OCI-LY1 (cell line): ENCODE data around the gene SDHA.
"Not testable (repeated sequence)": the region's sequence is repeated elsewhere in the genome, so short reads cannot be mapped to it uniquely, and the experiment has no call there.

Source experiments
- H2AFZ ChIP-seq: fragments of 200-600 bp; sonication (generic), shearing (Covaris generic); 2 replicates; pipeline ENCODE4 v1.6.0; 2014; ENCODE audit warnings: antibody characterized with exemption, mild to moderate bottlenecking, low read length
- H3F3A ChIP-seq: fragments of 200-600 bp; sonication (generic), shearing (Covaris generic); 2 replicates; pipeline ENCODE4 v1.6.0; 2014; ENCODE audit warnings: mild to moderate bottlenecking, antibody characterized with exemption, low read length, moderate library complexity; ENCODE audit not compliant: insufficient read depth
- H3K27ac ChIP-seq: fragments of 200-600 bp; sonication (generic); 2 replicates; pipeline ENCODE4 v1.5.1; 2014; ENCODE audit warnings: low read length, mixed run types, mild to moderate bottlenecking, low read depth; ENCODE audit not compliant: poor library complexity, severe bottlenecking
- H3K27me3 ChIP-seq: fragments of 200-600 bp; sonication (generic); 2 replicates; pipeline ENCODE4 v1.6.0; 2014; ENCODE audit warnings: antibody characterized with exemption, mild to moderate bottlenecking, low read length, moderate library complexity; ENCODE audit not compliant: insufficient read depth
- H3K36me3 ChIP-seq: fragments of 200-600 bp; sonication (generic); 2 replicates; pipeline ENCODE4 v1.6.1; 2014; ENCODE audit warnings: mild to moderate bottlenecking, antibody characterized with exemption, low read length, moderate library complexity, mixed read lengths; ENCODE audit not compliant: insufficient read depth
- H3K4me1 ChIP-seq: fragments of 200-600 bp; sonication (generic); 2 replicates; pipeline ENCODE4 v1.5.1; 2014; ENCODE audit warnings: mild to moderate bottlenecking, low read length, moderate library complexity; ENCODE audit not compliant: insufficient read depth, severe bottlenecking
- H3K4me2 ChIP-seq: fragments of 200-600 bp; sonication (generic), shearing (Covaris generic); 2 replicates; pipeline ENCODE4 v1.6.1; 2014; ENCODE audit warnings: low read length
- H3K4me3 ChIP-seq: fragments of 200-600 bp; sonication (generic); 2 replicates; pipeline ENCODE4 v1.5.1; 2014; ENCODE audit warnings: low read length, low read depth, mild to moderate bottlenecking, mixed read lengths; ENCODE audit not compliant: poor library complexity, severe bottlenecking
- H3K79me2 ChIP-seq: fragments of 200-600 bp; shearing (Covaris generic); 2 replicates; pipeline ENCODE4 v1.6.1; 2016; ENCODE audit warnings: mixed run types, low read length, mixed read lengths; ENCODE audit not compliant: insufficient read depth
- H3K9ac ChIP-seq: fragments of 200-600 bp; sonication (generic), shearing (Covaris generic); 2 replicates; pipeline ENCODE4 v1.6.1; 2014; ENCODE audit warnings: mild to moderate bottlenecking, low read length, mixed read lengths
- H3K9me2 ChIP-seq: fragments of 200-600 bp; sonication (generic), shearing (Covaris generic); 2 replicates; pipeline ENCODE4 v1.6.1; 2014; ENCODE audit warnings: low read depth, mild to moderate bottlenecking, low read length, mixed read lengths
- H3K9me3 ChIP-seq: fragments of 200-600 bp; shearing (Covaris generic); 2 replicates; pipeline ENCODE4 v1.6.1; 2014; ENCODE audit warnings: low read length, mixed read lengths
- H4K20me1 ChIP-seq: fragments of 200-600 bp; sonication (generic), shearing (Covaris generic); 2 replicates; pipeline ENCODE4 v1.6.0; 2016; ENCODE audit warnings: mild to moderate bottlenecking, low read length; ENCODE audit not compliant: insufficient read depth
- EZH2 ChIP-seq: fragments of 200-600 bp; sonication (generic), shearing (Covaris generic); IDR thresholded peaks from 2 replicates; pipeline ENCODE4 v1.8.0; 2017; ENCODE audit warnings: borderline replicate concordance, mixed run types, mild to moderate bottlenecking, antibody characterized with exemption, low read length, moderate library complexity, mixed read lengths
- TF ChIP-seq, protein P1 (sequence below): fragments of 200-600 bp; sonication (generic), shearing (Covaris generic); IDR thresholded peaks from 2 replicates; pipeline ENCODE4 v1.5.1; 2017; ENCODE audit warnings: mild to moderate bottlenecking, antibody characterized with exemption, low read length, moderate library complexity, mixed read lengths

Gene SDHA

DNA sequence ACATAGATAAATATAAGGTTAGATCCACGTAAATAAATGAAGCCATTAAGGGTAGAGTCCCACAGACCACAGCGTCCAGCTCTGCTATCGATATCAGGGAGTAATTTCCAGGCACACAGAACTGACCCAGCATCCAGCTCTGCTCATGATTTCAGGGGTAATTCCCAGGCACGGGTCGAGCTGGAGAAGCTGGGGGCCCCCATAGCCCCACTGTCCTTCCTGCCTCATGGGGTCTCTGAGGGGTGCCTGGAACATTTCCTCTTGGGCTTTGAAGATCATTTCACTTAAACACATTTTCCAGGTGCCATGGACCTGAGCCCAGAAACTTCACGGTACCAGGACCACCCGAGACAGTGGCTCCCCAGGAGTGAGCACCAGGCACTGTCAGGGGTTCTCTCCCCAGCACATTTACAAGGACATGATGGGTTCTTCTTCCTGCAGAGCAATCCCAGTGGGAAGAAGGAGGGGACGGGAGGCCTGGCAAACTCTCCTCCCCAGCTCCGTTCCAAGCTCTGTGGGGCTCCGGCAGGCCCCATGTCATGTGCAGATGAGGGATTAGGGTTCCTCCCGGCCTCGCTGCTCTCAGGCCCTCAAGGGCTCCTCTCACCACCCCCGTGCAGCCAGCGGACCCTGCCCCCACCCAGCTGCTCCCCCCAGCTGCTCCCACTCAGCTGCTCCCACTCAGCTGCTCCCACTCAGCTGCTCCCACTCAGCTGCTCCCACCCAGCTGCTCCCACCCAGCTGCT lies 80.0 kb downstream of the SDHA start:
- H3K36me3 ChIP-seq, H3K4me3 ChIP-seq, H3K4me2 ChIP-seq, H3K27ac ChIP-seq, H3K79me2 ChIP-seq, H4K20me1 ChIP-seq, H3K9me3 ChIP-seq, H3K27me3 ChIP-seq, H3K9ac ChIP-seq, H3F3A ChIP-seq, H2AFZ ChIP-seq, H3K9me2 ChIP-seq: not testable (repeated sequence)
- H3K4me1 ChIP-seq, result peaks cover 22% of the 10 kb centered on the region

DNA sequence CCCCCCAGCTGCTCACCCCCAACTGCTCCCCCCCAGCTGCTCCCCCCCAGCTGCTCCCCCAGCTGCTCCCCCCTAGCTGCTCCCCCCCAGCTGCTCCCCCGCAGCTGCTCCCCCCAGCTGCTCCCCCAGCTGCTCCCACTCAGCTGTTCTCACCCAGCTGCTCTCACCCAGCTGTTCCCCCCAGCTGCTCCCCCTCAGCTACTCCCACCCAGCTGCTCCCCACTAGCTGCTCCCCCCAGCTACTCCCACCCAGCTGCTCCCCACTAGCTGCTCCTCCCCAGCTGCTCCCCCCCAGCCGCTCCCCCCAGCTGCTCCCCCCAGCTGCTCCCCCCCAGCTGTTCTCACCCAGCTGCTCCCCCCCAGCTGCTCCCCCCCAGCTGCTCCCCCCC lies 80.6 kb downstream of the SDHA start:
- Histone ChIP-seq H3K9me3 (no peaks in the 10 kb centered on the region), H3K9me2 (no peaks in the 10 kb centered on the region), H4K20me1 (no peaks in the 10 kb centered on the region)

DNA sequence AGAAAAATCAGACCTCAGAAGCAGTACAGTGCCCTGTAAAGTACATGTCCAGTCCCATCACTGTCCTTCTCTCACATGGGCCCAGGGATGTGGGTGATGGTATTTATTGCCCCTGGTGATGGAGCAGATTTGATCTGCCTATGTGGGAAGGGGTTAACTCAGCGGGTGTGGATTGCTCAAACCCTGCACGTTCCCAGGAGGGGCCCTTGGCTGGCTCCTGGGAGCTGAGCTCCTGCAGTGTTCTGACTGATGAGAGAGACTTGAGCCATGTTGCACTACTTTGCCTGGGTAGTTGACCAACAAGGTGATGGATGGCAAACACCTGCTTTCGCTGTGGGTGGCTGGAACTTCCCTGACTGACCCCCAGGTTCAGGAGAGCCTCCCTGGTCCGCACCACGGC lies 81.8 kb downstream of the SDHA start:
- H3K4me2 ChIP-seq, H3K9me3 ChIP-seq, H3K4me3 ChIP-seq, H3F3A ChIP-seq, H3K9ac ChIP-seq, H3K27me3 ChIP-seq, H3K79me2 ChIP-seq, H2AFZ ChIP-seq, H3K9me2 ChIP-seq, H3K36me3 ChIP-seq, H3K27ac ChIP-seq, H4K20me1 ChIP-seq: not testable (repeated sequence)
- peaks cover 22% of the 10 kb centered on the region for H3K4me1 ChIP-seq

More for the DNA sequence above, 80.6 kb downstream of the SDHA start:
- Histone ChIP-seq H2AFZ (no peak overlapping the region), H3K79me2 (no peaks in the 10 kb centered on the region), H3K27me3 (no peaks in the 10 kb centered on the region), H3K36me3 (no peaks in the 10 kb centered on the region), H3K4me1 (peaks cover 22% of the 10 kb centered on the region), H3F3A (no peaks in the 10 kb centered on the region), H3K27ac (no peak overlapping the region), H3K4me3 (no peak overlapping the region), H3K4me2 (no peak overlapping the region), H3K9ac (no peak overlapping the region)
- no peak for TF ChIP-seq EZH2
- TF ChIP-seq, protein P1, sequence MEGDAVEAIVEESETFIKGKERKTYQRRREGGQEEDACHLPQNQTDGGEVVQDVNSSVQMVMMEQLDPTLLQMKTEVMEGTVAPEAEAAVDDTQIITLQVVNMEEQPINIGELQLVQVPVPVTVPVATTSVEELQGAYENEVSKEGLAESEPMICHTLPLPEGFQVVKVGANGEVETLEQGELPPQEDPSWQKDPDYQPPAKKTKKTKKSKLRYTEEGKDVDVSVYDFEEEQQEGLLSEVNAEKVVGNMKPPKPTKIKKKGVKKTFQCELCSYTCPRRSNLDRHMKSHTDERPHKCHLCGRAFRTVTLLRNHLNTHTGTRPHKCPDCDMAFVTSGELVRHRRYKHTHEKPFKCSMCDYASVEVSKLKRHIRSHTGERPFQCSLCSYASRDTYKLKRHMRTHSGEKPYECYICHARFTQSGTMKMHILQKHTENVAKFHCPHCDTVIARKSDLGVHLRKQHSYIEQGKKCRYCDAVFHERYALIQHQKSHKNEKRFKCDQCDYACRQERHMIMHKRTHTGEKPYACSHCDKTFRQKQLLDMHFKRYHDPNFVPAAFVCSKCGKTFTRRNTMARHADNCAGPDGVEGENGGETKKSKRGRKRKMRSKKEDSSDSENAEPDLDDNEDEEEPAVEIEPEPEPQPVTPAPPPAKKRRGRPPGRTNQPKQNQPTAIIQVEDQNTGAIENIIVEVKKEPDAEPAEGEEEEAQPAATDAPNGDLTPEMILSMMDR, result no peak

DNA sequence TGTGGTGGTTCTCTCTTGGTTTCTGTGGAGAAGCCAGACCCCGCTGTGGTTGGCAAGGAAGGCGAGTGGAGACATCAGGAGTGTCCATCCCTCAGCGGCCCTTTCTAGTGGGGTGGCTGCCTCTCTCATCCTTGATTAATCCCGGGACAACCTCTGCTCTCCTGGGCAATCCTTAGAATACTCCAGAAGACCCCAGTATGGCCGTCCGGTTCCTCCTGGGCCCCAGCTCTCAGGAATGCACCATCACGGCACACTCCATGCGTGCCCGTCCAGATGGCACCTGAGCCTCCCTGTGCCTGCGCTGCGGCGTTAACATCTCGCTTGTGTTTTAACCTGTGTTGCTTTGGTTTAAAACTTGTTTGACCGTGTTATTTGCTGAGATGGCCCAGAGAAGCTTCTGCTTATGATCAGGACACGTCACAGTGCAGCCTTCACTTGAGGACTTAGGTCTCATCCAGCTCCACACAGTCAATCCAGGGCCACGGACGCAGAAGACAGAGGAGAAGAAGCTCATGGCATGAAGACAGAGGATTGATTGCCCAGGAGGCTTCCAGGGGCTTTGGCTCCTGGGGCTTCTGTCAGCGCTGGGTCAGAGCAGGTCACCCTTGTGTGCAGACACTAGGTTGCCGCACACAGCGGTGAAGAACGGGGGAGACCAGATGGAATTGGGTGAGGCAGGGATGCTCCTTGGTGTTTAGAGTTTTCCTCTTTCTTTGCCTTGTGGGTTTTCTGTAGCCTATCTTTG lies 82.7 kb downstream of the SDHA start:
- H4K20me1 ChIP-seq, H3K9me2 ChIP-seq, H3K27me3 ChIP-seq, H3K9ac ChIP-seq, H3F3A ChIP-seq, H3K4me2 ChIP-seq, H3K36me3 ChIP-seq, H3K9me3 ChIP-seq, H2AFZ ChIP-seq, H3K79me2 ChIP-seq, H3K4me3 ChIP-seq: not testable (repeated sequence)
- Histone ChIP-seq H3K27ac (peak overlapping the region; percentile 45), H3K4me1 (peaks cover 22% of the 10 kb centered on the region)

DNA sequence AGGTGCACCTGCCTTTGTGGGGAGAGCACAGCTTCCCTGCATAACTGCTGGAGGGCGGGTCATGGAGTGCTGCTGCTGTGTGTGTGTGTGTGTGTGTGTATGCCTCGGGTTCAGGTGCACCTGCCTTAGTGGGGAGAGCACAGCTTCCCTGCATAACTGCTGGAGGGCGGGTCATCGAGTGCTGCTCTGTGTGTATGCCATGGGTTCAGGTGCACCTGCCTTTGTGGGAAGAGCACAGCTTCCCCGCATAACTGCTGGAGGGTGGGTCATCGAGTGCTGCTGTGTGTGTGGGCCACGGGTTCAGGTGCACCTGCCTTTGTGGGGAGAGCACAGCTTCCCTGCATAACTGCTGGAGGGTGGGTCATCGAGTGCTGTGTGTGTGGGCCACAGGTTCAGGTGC lies 84.3 kb downstream of the SDHA start:
- H3K27me3 ChIP-seq, H3K79me2 ChIP-seq, H3F3A ChIP-seq, H3K4me3 ChIP-seq, H3K4me2 ChIP-seq, H3K9me2 ChIP-seq, H3K9me3 ChIP-seq, H4K20me1 ChIP-seq, H3K9ac ChIP-seq, H2AFZ ChIP-seq: not testable (repeated sequence)
- Histone ChIP-seq H3K36me3 (peaks cover 23% of the 10 kb centered on the region), H3K4me1 (peaks cover 17% of the 10 kb centered on the region), H3K27ac (peak overlapping the region; percentile 45)
